PC-3 (cell line): Measurements from ENCODE around the gene ATP5PB. TPM values are rescaled to one million over a fixed set of nuclear protein-coding genes. Genes with fewer than 3 reads are reported as not detected.
A peak's percentile ranks its signal among the peaks of the same experiment; 100 is the strongest.

ENCODE experiments used
- ATAC-seq: fragments of 200-7000 bp; cut with Tn5 transposase; 2 replicates; pipeline ENCODE4 v1.9.1; 2020; ENCODE audit warnings: mild to moderate bottlenecking, moderate library complexity
- BruUV-seq: library from RNA; stranded (reverse); fragments of 400-500 nt; replicated peaks from 2 replicates; lab custom pipeline; 2021; lab: Mats Ljungman, UMichigan
- CTCF ChIA-PET: fragments of 300-600 bp; sonication (Branson Sonifier 250); formaldehyde crosslinking; loops from one replicate; lab custom pipeline; 2022; ENCODE audit warnings: antibody characterized with exemption; lab: Charles Lee
- POLR2A ChIA-PET: fragments of 300-600 bp; sonication (Branson Sonifier 250); formaldehyde crosslinking; loops from one replicate; lab custom pipeline; 2022; ENCODE audit warnings: antibody characterized with exemption; ENCODE audit not compliant: unreplicated experiment; lab: Charles Lee
- DNase-seq: peaks from one replicate; pipeline ENCODE4 v3.0.0-alpha.2; 2015
- H2AFZ ChIP-seq: fragments of 300-600 bp; sonication (generic); 2 replicates; pipeline ENCODE4 v1.6.0; 2016; ENCODE audit warnings: antibody characterized with exemption, low read length
- H3F3A ChIP-seq: fragments of 300-600 bp; sonication (generic); one replicate; pipeline ENCODE4 v1.6.0; 2017; ENCODE audit warnings: antibody characterized with exemption, low read length, control low read depth, mild to moderate bottlenecking; ENCODE audit not compliant: unreplicated experiment
- H3K27ac ChIP-seq: fragments of 300-600 bp; sonication (generic); 2 replicates; pipeline ENCODE4 v1.5.1; 2016; ENCODE audit warnings: mild to moderate bottlenecking, low read length
- H3K27me3 ChIP-seq: fragments of 300-600 bp; sonication (generic); 2 replicates; pipeline ENCODE4 v1.6.1; 2016; ENCODE audit warnings: low read length, mixed read lengths
- H3K36me3 ChIP-seq: fragments of 300-600 bp; sonication (generic); 2 replicates; pipeline ENCODE4 v1.6.1; 2016; ENCODE audit warnings: low read depth, mixed run types, low read length, mixed read lengths
- H3K4me1 ChIP-seq: fragments of 300-600 bp; sonication (generic); 2 replicates; pipeline ENCODE4 v1.5.1; 2016; ENCODE audit warnings: low read length; ENCODE audit not compliant: insufficient read depth
- H3K4me2 ChIP-seq: fragments of 300-600 bp; sonication (generic); 2 replicates; pipeline ENCODE4 v1.6.0; 2016; ENCODE audit warnings: low read length
- H3K4me3 ChIP-seq: fragments of 300-600 bp; sonication (generic); 2 replicates; pipeline ENCODE4 v1.5.1; 2016; ENCODE audit warnings: mild to moderate bottlenecking, low read length, mixed read lengths
- H3K79me2 ChIP-seq: fragments of 300-600 bp; sonication (generic); 2 replicates; pipeline ENCODE4 v1.6.1; 2017; ENCODE audit warnings: low read length, mixed read lengths
- H3K9ac ChIP-seq: fragments of 300-600 bp; sonication (generic); 2 replicates; pipeline ENCODE4 v1.6.0; 2016; ENCODE audit warnings: mild to moderate bottlenecking, low read length
- H3K9me2 ChIP-seq: fragments of 300-600 bp; sonication (generic); replicated peaks from 2 replicates; pipeline ENCODE4 v1.6.1; 2016; ENCODE audit warnings: mixed run types, low read length, mixed read lengths
- H3K9me3 ChIP-seq: fragments of 300-600 bp; sonication (generic); 2 replicates; pipeline ENCODE4 v1.6.1; 2016; ENCODE audit warnings: low read length, mixed read lengths
- H4K20me1 ChIP-seq: fragments of 300-600 bp; sonication (generic); 2 replicates; pipeline ENCODE4 v1.6.1; 2016; ENCODE audit warnings: low read length, mixed read lengths
- EZH2 ChIP-seq: fragments of 300-600 bp; sonication (generic); IDR thresholded peaks from one replicate; pipeline ENCODE4 v1.6.1; 2017; ENCODE audit warnings: antibody characterized with exemption, mild to moderate bottlenecking, low read length; ENCODE audit not compliant: unreplicated experiment
- EZH2phosphoT487 ChIP-seq: fragments of 300-600 bp; sonication (generic); IDR thresholded peaks from 2 replicates; pipeline ENCODE4 v1.6.1; 2018; ENCODE audit warnings: mild to moderate bottlenecking, antibody characterized with exemption, low read length, borderline replicate concordance
- intact Hi-C: fragments of 100-400 bp; cut with micrococcal nuclease; formaldehyde crosslinking; loops from 2 replicates; pipeline ENCODE4 v1.9.0; 2023
- total RNA-seq: library from RNA; depleted of rRNA; stranded (reverse); fragments of >200 nt; gene quantifications from 2 replicates; pipeline ENCODE4 v1.2.3, GENCODE V29; 2014
- TF ChIP-seq, protein P1 (sequence below): fragments of 300-600 bp; sonication (generic); conservative IDR thresholded peaks from 2 replicates; pipeline ENCODE4 v1.5.1; 2017; ENCODE audit warnings: antibody characterized with exemption, low read depth, mild to moderate bottlenecking, low read length

The ATP5PB gene
- total RNA-seq, 1 experiment from 2014 or later: 612 TPM

DNA sequence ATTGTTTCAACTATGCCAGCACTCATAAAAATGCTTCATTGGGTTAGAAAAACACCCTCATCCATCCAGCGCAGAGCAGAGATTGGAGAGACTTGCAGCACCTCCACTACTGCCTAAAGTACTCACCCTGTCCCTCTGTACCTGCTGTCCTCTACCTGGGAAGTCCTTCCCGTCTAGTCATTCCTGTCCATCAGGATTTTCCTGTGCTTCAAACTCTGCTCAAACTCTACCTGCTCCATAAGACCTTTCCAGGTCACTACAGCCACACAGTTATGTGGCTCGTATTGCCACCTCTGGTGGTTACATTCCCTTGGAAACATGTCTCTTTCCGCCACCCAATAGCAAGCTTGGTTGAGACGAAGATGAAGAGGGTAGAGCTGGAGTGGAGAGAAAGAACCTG is 28.9 kb upstream of the ATP5PB start:
- Histone ChIP-seq H3K79me2 (no peaks in the 10 kb centered on the region), H3K27ac (no peak overlapping the region), H3K9me2 (no peaks in the 10 kb centered on the region), H3F3A (no peaks in the 10 kb centered on the region), H3K4me1 (peaks cover 36% of the 10 kb centered on the region), H4K20me1 (no peaks in the 10 kb centered on the region), H2AFZ (no peak overlapping the region), H3K4me3 (no peak overlapping the region), H3K9ac (no peak overlapping the region), H3K27me3 (no peaks in the 10 kb centered on the region), H3K4me2 (no peak overlapping the region), H3K36me3 (no peaks in the 10 kb centered on the region), H3K9me3 (no peaks in the 10 kb centered on the region)
- TF ChIP-seq EZH2phosphoT487: no peak
- TF ChIP-seq EZH2: no peak
- TF ChIP-seq, protein P1, sequence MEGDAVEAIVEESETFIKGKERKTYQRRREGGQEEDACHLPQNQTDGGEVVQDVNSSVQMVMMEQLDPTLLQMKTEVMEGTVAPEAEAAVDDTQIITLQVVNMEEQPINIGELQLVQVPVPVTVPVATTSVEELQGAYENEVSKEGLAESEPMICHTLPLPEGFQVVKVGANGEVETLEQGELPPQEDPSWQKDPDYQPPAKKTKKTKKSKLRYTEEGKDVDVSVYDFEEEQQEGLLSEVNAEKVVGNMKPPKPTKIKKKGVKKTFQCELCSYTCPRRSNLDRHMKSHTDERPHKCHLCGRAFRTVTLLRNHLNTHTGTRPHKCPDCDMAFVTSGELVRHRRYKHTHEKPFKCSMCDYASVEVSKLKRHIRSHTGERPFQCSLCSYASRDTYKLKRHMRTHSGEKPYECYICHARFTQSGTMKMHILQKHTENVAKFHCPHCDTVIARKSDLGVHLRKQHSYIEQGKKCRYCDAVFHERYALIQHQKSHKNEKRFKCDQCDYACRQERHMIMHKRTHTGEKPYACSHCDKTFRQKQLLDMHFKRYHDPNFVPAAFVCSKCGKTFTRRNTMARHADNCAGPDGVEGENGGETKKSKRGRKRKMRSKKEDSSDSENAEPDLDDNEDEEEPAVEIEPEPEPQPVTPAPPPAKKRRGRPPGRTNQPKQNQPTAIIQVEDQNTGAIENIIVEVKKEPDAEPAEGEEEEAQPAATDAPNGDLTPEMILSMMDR: no peak
- no TSS peak for BruUV-seq
- ATAC-seq (no peak), DNase-seq (no peak)
- CTCF ChIA-PET: no interaction called here
- POLR2A ChIA-PET: no interaction called here
- intact Hi-C loops: no loop called here

DNA sequence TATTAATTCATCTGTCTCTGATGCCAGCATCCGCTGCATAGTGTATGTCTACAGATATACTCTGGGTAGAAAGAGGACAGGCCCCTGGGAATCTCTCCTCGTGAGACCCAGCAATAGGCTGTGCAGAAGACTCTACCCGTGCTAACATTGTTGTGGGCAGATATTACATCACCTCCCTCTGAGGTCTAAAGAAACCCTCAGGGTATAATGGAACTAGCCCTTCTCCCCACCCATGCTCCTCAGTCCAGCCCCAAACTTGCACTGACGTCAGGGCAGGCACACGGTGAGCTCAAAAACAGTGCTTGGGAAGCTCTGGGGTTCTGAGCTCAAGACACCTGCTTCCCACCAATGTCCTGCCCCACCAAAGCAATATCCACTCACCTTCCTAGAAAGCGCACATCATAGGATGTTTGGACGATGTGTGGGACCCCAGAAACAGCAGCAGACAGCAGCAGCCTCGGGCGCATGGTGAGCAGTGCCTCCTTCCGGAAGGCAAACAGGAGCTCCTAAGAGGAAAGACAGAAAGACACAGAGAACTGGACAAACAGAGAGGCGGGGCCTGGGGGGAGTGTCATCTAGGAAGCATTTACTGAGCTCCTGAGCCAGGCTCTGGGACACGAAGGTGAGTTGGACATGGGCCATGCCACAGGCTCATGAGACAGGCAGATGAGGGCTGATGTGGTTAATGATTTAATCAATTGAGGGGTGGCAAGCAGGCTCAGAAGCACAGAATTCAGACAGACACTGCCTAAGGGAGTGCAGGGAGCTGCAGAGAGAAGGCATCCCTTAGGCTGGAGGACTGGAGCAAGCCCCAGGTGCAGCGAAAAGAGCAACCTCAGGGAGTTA is 26.5 kb upstream of the ATP5PB start:
- Histone ChIP-seq H2AFZ (peak overlapping the region; percentile 68), H3K4me3 (peak overlapping the region; percentile 62), H3K9ac (peak overlapping the region; percentile 62), H3K4me1 (peaks cover 46% of the 10 kb centered on the region), H3K79me2 (no peaks in the 10 kb centered on the region), H3K27me3 (no peaks in the 10 kb centered on the region), H3K9me2 (no peaks in the 10 kb centered on the region), H3K27ac (peak overlapping the region; percentile 94), H3K36me3 (no peaks in the 10 kb centered on the region), H3K9me3 (no peaks in the 10 kb centered on the region), H4K20me1 (no peaks in the 10 kb centered on the region), H3F3A (no peaks in the 10 kb centered on the region), H3K4me2 (peak overlapping the region; percentile 81)
- TF ChIP-seq, protein P1: peak; percentile 50
- no peak for TF ChIP-seq EZH2phosphoT487
- DNase-seq: peak; percentile 96
- ATAC-seq: peak; percentile 89
- intact Hi-C loops: no loop called here
- POLR2A ChIA-PET: interaction anchor here (0.5 to 0.9 kb wide), 4 partner anchors 12 to 1610 kb away, joined by 3 to 5 read pairs (median 4); partner anchors contain the start of gene WDR77
- BruUV-seq: no TSS peak
- CTCF ChIA-PET: interaction anchor here (0.6 to 1.3 kb wide), 4 partner anchors 16 to 26 kb away, joined by 3 to 8 read pairs (median 5); partner anchors contain the start of genes ATP5PB and WDR77

DNA sequence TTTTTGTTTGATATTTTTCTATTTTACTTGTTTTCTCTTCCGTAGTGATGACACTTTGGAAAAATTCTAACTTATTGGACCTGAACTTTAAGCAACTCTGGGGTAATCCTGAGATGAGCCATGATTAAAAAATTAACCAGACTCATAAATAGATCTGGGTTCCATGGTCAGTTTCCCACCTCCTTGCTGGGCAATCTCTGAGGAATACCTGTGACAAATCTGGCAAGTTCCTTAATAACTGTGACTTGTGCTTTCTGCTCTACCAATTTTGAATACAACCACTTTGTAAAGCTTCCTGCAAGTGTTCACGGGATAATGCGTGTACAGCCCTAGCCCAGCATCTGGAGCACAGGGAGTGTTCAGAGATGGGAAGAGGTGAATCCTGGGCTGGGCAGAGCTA is 25.0 kb upstream of the ATP5PB start:
- no peak overlapping the region for H3K4me2 ChIP-seq
- DNase-seq (no peak), ATAC-seq (no peak)
- H4K20me1 ChIP-seq: no peaks in the 10 kb centered on the region
- H3K36me3 ChIP-seq: no peaks in the 10 kb centered on the region
- TF ChIP-seq, protein P1: no peak
- TF ChIP-seq EZH2phosphoT487 (no peak), EZH2 (no peak)
- H3K27me3 ChIP-seq: no peaks in the 10 kb centered on the region
- H3K9me3 ChIP-seq: no peaks in the 10 kb centered on the region
- no peak overlapping the region for H3K4me3 ChIP-seq
- H3K9ac ChIP-seq: no peak overlapping the region
- no peaks in the 10 kb centered on the region for H3K79me2 ChIP-seq
- ChIA-PET POLR2A (no interaction called here), CTCF (no interaction called here)
- no peaks in the 10 kb centered on the region for H3K9me2 ChIP-seq
- intact Hi-C loops: no loop called here
- H3K27ac ChIP-seq: no peak overlapping the region
- H3K4me1 ChIP-seq: peaks cover 52% of the 10 kb centered on the region
- H2AFZ ChIP-seq: no peak overlapping the region
- peaks cover 8% of the 10 kb centered on the region for H3F3A ChIP-seq
- BruUV-seq: no TSS peak
